Liver (tissue), 2 donors: ENCODE measurements around the gene ATP6V0E2.

ENCODE experiments used
- TF ChIP-seq, protein P1 (sequence below): fragments of 150-350 bp; IDR thresholded peaks from 2 replicates; pipeline ENCODE4 v1.5.1; 2017; ENCODE audit warnings: improper control_type of control experiment, low read depth, low read length; ENCODE audit not compliant: missing input control
- TF ChIP-seq, protein P2 (sequence below): IDR thresholded peaks from 2 replicates; pipeline ENCODE4 v1.6.1; 2016; ENCODE audit warnings: antibody characterized with exemption, mild to moderate bottlenecking
- donor health status: healthy.

DNA sequence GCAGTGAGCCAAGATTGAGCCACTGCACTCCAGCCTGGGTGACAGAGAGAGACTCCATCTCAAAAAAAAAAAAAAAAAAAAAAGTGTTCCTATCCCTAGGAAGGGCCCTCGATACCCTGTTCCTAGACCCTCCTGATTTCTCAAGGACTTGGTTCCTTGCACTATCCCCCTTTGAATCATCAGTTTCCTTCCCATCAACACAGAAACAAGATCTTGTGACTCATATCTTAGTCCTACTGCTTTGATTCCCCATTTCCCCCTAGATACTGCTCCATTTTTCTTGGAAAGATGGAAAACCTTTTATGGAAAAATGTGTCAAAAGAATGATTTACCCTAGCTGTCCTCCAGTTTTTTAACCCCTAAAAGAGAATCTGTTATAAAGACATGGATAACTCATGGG, 37.3 kb upstream of the ATP6V0E2 start:
- TF ChIP-seq, protein P1, sequence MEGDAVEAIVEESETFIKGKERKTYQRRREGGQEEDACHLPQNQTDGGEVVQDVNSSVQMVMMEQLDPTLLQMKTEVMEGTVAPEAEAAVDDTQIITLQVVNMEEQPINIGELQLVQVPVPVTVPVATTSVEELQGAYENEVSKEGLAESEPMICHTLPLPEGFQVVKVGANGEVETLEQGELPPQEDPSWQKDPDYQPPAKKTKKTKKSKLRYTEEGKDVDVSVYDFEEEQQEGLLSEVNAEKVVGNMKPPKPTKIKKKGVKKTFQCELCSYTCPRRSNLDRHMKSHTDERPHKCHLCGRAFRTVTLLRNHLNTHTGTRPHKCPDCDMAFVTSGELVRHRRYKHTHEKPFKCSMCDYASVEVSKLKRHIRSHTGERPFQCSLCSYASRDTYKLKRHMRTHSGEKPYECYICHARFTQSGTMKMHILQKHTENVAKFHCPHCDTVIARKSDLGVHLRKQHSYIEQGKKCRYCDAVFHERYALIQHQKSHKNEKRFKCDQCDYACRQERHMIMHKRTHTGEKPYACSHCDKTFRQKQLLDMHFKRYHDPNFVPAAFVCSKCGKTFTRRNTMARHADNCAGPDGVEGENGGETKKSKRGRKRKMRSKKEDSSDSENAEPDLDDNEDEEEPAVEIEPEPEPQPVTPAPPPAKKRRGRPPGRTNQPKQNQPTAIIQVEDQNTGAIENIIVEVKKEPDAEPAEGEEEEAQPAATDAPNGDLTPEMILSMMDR, result no peak
- TF ChIP-seq, protein P2, sequence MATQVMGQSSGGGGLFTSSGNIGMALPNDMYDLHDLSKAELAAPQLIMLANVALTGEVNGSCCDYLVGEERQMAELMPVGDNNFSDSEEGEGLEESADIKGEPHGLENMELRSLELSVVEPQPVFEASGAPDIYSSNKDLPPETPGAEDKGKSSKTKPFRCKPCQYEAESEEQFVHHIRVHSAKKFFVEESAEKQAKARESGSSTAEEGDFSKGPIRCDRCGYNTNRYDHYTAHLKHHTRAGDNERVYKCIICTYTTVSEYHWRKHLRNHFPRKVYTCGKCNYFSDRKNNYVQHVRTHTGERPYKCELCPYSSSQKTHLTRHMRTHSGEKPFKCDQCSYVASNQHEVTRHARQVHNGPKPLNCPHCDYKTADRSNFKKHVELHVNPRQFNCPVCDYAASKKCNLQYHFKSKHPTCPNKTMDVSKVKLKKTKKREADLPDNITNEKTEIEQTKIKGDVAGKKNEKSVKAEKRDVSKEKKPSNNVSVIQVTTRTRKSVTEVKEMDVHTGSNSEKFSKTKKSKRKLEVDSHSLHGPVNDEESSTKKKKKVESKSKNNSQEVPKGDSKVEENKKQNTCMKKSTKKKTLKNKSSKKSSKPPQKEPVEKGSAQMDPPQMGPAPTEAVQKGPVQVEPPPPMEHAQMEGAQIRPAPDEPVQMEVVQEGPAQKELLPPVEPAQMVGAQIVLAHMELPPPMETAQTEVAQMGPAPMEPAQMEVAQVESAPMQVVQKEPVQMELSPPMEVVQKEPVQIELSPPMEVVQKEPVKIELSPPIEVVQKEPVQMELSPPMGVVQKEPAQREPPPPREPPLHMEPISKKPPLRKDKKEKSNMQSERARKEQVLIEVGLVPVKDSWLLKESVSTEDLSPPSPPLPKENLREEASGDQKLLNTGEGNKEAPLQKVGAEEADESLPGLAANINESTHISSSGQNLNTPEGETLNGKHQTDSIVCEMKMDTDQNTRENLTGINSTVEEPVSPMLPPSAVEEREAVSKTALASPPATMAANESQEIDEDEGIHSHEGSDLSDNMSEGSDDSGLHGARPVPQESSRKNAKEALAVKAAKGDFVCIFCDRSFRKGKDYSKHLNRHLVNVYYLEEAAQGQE, result no peak
